Epithelial cell of esophagus (primary cell): Measurements from ENCODE around the gene EHD3.

Experiments
- DNase-seq: peaks from one replicate; pipeline ENCODE4 v3.0.0; 2010; ENCODE audit warnings: low read depth
- H3K4me3 ChIP-seq: 2 replicates; pipeline ENCODE4 v1.5.1; 2011; ENCODE audit warnings: mild to moderate bottlenecking, low read length, control low read depth
- CTCF ChIP-seq: IDR thresholded peaks from 2 replicates; pipeline ENCODE4 v1.5.1; 2011; ENCODE audit warnings: low read depth, mild to moderate bottlenecking, low read length, control low read depth, inconsistent platforms; ENCODE audit not compliant: insufficient read depth; ENCODE audit errors: missing control alignments

Gene EHD3

GRCh38 chr2:31233741-31234682, at the start of gene EHD3:
Gene EHD3 (plus strand): TSS chr2:31234152. CDS start chr2:31234622, 470 bp downstream.
- TF ChIP-seq CTCF, result peak; percentile 61
- peak; percentile 84 for DNase-seq

GRCh38 chr2:31187166-31187565, 46.8 kb upstream of the EHD3 start:
- TF ChIP-seq CTCF, result no peak
- DNase-seq, result no peak
- no peak overlapping the region for H3K4me3 ChIP-seq

More at GRCh38 chr2:31233741-31234682, at the start of gene EHD3:
- peak within 1 kb of the TSS; percentile 52 for H3K4me3 ChIP-seq

- H3K4me3 ChIP-seq, result no peak overlapping the region
- no peak for TF ChIP-seq CTCF
- no peak for DNase-seq
These were observed 45.8 kb upstream of the EHD3 start for GRCh38 chr2:31188131-31188530.

GRCh38 chr2:31189141-31189540, 44.8 kb upstream of the EHD3 start:
- TF ChIP-seq CTCF, result no peak
- DNase-seq, result no peak
- no peak overlapping the region for H3K4me3 ChIP-seq

GRCh38 chr2:31190188-31190587, 43.8 kb upstream of the EHD3 start:
- no peak for DNase-seq
- H3K4me3 ChIP-seq, result no peak overlapping the region
- TF ChIP-seq CTCF, result no peak

GRCh38 chr2:31191931-31192330, 42.0 kb upstream of the EHD3 start:
- TF ChIP-seq CTCF, result no peak
- no peak overlapping the region for H3K4me3 ChIP-seq
- no peak for DNase-seq

- no peak overlapping the region for H3K4me3 ChIP-seq
- TF ChIP-seq CTCF, result no peak
- DNase-seq, result no peak
These were observed 41.6 kb upstream of the EHD3 start for GRCh38 chr2:31192396-31192795.
